GM18499 (cell line): ENCODE measurements around the gene CYBA.

Experiments used
- ATAC-seq: cut with Tn5 transposase; IDR thresholded peaks from one replicate; pipeline ENCODE4 v1.9.1; 2021; ENCODE audit warnings: moderate number of reproducible peaks; ENCODE audit not compliant: insufficient read depth, unreplicated experiment

The CYBA gene

GRCh38 chr16:88633684-88634140 is 17.1 kb downstream of the CYBA start:
- no peak for ATAC-seq

GRCh38 chr16:88632587-88632930 is 18.3 kb downstream of the CYBA start:
- no peak for ATAC-seq

- no peak for ATAC-seq
These were observed 18.8 kb downstream of the CYBA start for GRCh38 chr16:88631920-88632586.

GRCh38 chr16:88631384-88631783 is 19.5 kb downstream of the CYBA start:
- ATAC-seq, result no peak

GRCh38 chr16:88630941-88631340 is 19.9 kb downstream of the CYBA start:
- no peak for ATAC-seq

- ATAC-seq, result no peak
These were observed 20.4 kb downstream of the CYBA start for GRCh38 chr16:88630433-88630832.

GRCh38 chr16:88629835-88630234 is 21.0 kb downstream of the CYBA start:
- ATAC-seq, result no peak

- no peak for ATAC-seq
These were observed 22.3 kb downstream of the CYBA start for GRCh38 chr16:88628512-88628974.

- ATAC-seq, result no peak
These were observed 23.1 kb downstream of the CYBA start for GRCh38 chr16:88627531-88628411.

- ATAC-seq, result no peak
These were observed 24.2 kb downstream of the CYBA start for GRCh38 chr16:88626646-88627045.

- no peak for ATAC-seq
These were observed 25.8 kb downstream of the CYBA start for GRCh38 chr16:88624977-88625576.

- ATAC-seq, result no peak
These were observed 26.4 kb downstream of the CYBA start for GRCh38 chr16:88624481-88624880.

GRCh38 chr16:88623858-88624257 is 27.0 kb downstream of the CYBA start:
- no peak for ATAC-seq

GRCh38 chr16:88622866-88623265 is 28.0 kb downstream of the CYBA start:
- no peak for ATAC-seq

- no peak for ATAC-seq
These were observed 28.7 kb downstream of the CYBA start for GRCh38 chr16:88622125-88622524.

GRCh38 chr16:88619859-88620815 is 30.7 kb downstream of the CYBA start:
- no peak for ATAC-seq

- ATAC-seq, result no peak
These were observed 31.7 kb downstream of the CYBA start for GRCh38 chr16:88618956-88619667.

- ATAC-seq, result no peak
These were observed 32.5 kb downstream of the CYBA start for GRCh38 chr16:88618182-88618955.
